ENCODE measurements around the gene SH3TC1. TPM values are rescaled to one million over a fixed set of nuclear protein-coding genes. Genes with fewer than 3 reads are reported as not detected.
A peak's percentile ranks its signal among the peaks of the same experiment; 100 is the strongest.

The SH3TC1 gene
- total RNA-seq, 4 donors from 2014 or later: 10.1 to 15.9 (median 11.1) TPM

- H3K4me3 ChIP-seq (ENCODE audit: low read depth, poor library complexity, severe bottlenecking): no peak overlapping the region
- intact Hi-C loops (cut with DNase I; ENCODE audit: low total_unique reads): no loop called here
- no peak for TF ChIP-seq POLR2A (IDR thresholded peaks at IDR 0.05)
- TF ChIP-seq, protein P1, sequence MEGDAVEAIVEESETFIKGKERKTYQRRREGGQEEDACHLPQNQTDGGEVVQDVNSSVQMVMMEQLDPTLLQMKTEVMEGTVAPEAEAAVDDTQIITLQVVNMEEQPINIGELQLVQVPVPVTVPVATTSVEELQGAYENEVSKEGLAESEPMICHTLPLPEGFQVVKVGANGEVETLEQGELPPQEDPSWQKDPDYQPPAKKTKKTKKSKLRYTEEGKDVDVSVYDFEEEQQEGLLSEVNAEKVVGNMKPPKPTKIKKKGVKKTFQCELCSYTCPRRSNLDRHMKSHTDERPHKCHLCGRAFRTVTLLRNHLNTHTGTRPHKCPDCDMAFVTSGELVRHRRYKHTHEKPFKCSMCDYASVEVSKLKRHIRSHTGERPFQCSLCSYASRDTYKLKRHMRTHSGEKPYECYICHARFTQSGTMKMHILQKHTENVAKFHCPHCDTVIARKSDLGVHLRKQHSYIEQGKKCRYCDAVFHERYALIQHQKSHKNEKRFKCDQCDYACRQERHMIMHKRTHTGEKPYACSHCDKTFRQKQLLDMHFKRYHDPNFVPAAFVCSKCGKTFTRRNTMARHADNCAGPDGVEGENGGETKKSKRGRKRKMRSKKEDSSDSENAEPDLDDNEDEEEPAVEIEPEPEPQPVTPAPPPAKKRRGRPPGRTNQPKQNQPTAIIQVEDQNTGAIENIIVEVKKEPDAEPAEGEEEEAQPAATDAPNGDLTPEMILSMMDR (IDR thresholded peaks at IDR 0.05): no peak
- WGBS, 2 donors: 70 to 73% methylated on average over 4 of the region's 4 CpGs
- no peak for DNase-seq (ENCODE audit: low spot score in 2 of 2)
These were observed 15.0 kb upstream of the SH3TC1 start for GRCh38 chr4:8184061-8184460.

GRCh38 chr4:8185295-8185694 lies 13.8 kb upstream of the SH3TC1 start:
- H3K4me3 ChIP-seq (ENCODE audit: low read depth, poor library complexity, severe bottlenecking): no peak overlapping the region
- 50 to 69% methylated on average over 9 of the region's 9 CpGs for WGBS, 2 donors
- intact Hi-C loops (cut with DNase I; ENCODE audit: low total_unique reads): no loop called here
- DNase-seq (ENCODE audit: low spot score in 2 of 2): no peak
- TF ChIP-seq POLR2A (IDR thresholded peaks at IDR 0.05): no peak
- TF ChIP-seq, protein P1 (IDR thresholded peaks at IDR 0.05): no peak

DNA sequence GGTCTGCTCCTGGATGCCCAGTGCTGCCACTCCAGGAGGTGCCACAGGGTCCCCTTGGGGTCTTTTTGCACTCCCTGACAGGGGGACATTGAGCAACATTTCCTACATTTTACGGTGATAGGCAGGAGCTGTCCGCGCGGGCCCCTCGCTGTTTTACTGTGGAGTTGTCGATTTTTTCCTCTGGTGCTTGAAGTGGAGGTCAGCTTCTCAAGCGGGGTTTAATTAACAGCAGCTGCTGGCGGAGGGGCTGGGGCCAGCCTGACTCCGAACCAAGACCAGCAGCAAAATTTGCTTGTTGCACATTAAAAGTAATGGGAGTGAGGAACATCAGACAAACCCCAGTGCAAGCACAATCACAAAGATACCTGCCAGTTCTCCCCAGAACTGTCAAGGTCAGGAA lies 13.2 kb upstream of the SH3TC1 start:
- H3K4me3 ChIP-seq (ENCODE audit: low read depth, poor library complexity, severe bottlenecking): no peak overlapping the region
- TF ChIP-seq, protein P1 (IDR thresholded peaks at IDR 0.05): no peak
- no peak for TF ChIP-seq POLR2A (IDR thresholded peaks at IDR 0.05)
- 68 to 81% methylated on average over 9 of the region's 9 CpGs for WGBS, 2 donors
- no peak for DNase-seq (ENCODE audit: low spot score in 2 of 2)
- intact Hi-C loops (cut with DNase I; ENCODE audit: low total_unique reads): no loop called here

DNA sequence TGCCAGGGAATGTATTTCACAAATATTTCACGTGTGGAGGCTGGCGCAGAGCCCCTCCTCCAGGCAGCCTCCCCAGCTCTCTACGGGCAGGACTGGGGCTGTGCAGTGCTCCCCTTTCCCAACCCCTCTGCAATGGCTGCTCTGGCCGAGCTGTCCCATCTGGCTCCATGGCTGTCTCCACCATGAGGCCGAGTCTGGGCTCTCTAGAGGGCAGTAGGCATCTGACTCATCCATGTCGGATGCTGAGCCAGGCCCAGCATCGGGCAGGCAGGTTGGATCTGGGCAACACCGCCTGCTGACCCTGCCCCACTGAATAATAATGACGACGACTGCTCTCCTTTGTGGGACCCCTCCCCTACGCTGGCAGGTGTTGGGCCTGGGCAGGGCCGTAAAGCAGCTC lies 11.0 kb upstream of the SH3TC1 start:
- DNase-seq (ENCODE audit: low spot score in 2 of 2): no peak
- WGBS, 2 donors: 59 to 66% methylated on average over 10 to 12 of the region's 12 CpGs
- TF ChIP-seq, protein P1 (IDR thresholded peaks at IDR 0.05): no peak
- no peak for TF ChIP-seq POLR2A (IDR thresholded peaks at IDR 0.05)
- H3K4me3 ChIP-seq (ENCODE audit: low read depth, poor library complexity, severe bottlenecking): no peak overlapping the region
- intact Hi-C loops (cut with DNase I; ENCODE audit: low total_unique reads): no loop called here

GRCh38 chr4:8188743-8189550 lies 10.1 kb upstream of the SH3TC1 start:
- no peak overlapping the region for H3K4me3 ChIP-seq (ENCODE audit: low read depth, poor library complexity, severe bottlenecking)
- peak; percentile 76 to 93 for DNase-seq (ENCODE audit: low spot score in 2 of 2)
- intact Hi-C loops (cut with DNase I; ENCODE audit: low total_unique reads): no loop called here
- WGBS, 2 donors: 35 to 40% methylated on average over 18 to 19 of the region's 29 CpGs
- TF ChIP-seq, protein P1 (IDR thresholded peaks at IDR 0.05): no peak
- TF ChIP-seq POLR2A (IDR thresholded peaks at IDR 0.05): no peak
